GM10847 (cell line): ENCODE measurements around the gene NUP133.

ENCODE experiments used
- POLR2A ChIP-seq: IDR thresholded peaks from 2 replicates; pipeline ENCODE4 v1.6.1; 2011; ENCODE audit not compliant: insufficient read length; ENCODE audit errors: extremely low read depth

The NUP133 gene

GRCh38 chr1:229470406-229471043, 37.6 kb downstream of the NUP133 start:
- TF ChIP-seq POLR2A: no peak

GRCh38 chr1:229466887-229467286, 41.3 kb downstream of the NUP133 start:
- TF ChIP-seq POLR2A: no peak

- TF ChIP-seq POLR2A: no peak
Observed at GRCh38 chr1:229464672-229465071, 43.5 kb downstream of the NUP133 start.

GRCh38 chr1:229461032-229461668, 47.0 kb downstream of the NUP133 start:
- TF ChIP-seq POLR2A: no peak

GRCh38 chr1:229459815-229460214, 48.3 kb downstream of the NUP133 start:
- TF ChIP-seq POLR2A: no peak

- TF ChIP-seq POLR2A: no peak
Observed at GRCh38 chr1:229457436-229457835, 50.7 kb downstream of the NUP133 start.

- TF ChIP-seq POLR2A: no peak
Observed at GRCh38 chr1:229456016-229456415, 52.1 kb downstream of the NUP133 start.

GRCh38 chr1:229454056-229454455, 54.1 kb downstream of the NUP133 start:
- TF ChIP-seq POLR2A: no peak

GRCh38 chr1:229452956-229453801, 55.0 kb downstream of the NUP133 start:
- no peak for TF ChIP-seq POLR2A

- TF ChIP-seq POLR2A: no peak
Observed at GRCh38 chr1:229448845-229449244, 59.3 kb downstream of the NUP133 start.

- TF ChIP-seq POLR2A: no peak
Observed at GRCh38 chr1:229448354-229448753, 59.8 kb downstream of the NUP133 start.

GRCh38 chr1:229447809-229448252, 60.3 kb downstream of the NUP133 start:
- no peak for TF ChIP-seq POLR2A

GRCh38 chr1:229445828-229446227, 62.3 kb downstream of the NUP133 start:
- no peak for TF ChIP-seq POLR2A

- no peak for TF ChIP-seq POLR2A
Observed at GRCh38 chr1:229440851-229441537, 67.1 kb downstream of the NUP133 start.

- no peak for TF ChIP-seq POLR2A
Observed at GRCh38 chr1:229438021-229438420, 70.1 kb downstream of the NUP133 start.

- TF ChIP-seq POLR2A: no peak
Observed at GRCh38 chr1:229437443-229437842, 70.7 kb downstream of the NUP133 start.

GRCh38 chr1:229436201-229436600, 71.9 kb downstream of the NUP133 start:
- no peak for TF ChIP-seq POLR2A
